Choroid plexus epithelial cell (primary cell): Measurements from ENCODE around the gene SND1.

ENCODE experiments used
- DNase-seq: peaks from one replicate; pipeline ENCODE4 v3.0.0-alpha.2; 2010; ENCODE audit warnings: low read depth
- H3K4me3 ChIP-seq: 2 replicates; pipeline ENCODE4 v1.5.1; 2011; ENCODE audit warnings: low read depth, mild to moderate bottlenecking, control low read depth, low read length, moderate library complexity
- CTCF ChIP-seq: conservative IDR thresholded peaks from 2 replicates; pipeline ENCODE4 v1.5.1; 2011; ENCODE audit warnings: low read depth, mild to moderate bottlenecking, control low read depth, inconsistent platforms, low read length, moderate library complexity

The SND1 gene

DNA sequence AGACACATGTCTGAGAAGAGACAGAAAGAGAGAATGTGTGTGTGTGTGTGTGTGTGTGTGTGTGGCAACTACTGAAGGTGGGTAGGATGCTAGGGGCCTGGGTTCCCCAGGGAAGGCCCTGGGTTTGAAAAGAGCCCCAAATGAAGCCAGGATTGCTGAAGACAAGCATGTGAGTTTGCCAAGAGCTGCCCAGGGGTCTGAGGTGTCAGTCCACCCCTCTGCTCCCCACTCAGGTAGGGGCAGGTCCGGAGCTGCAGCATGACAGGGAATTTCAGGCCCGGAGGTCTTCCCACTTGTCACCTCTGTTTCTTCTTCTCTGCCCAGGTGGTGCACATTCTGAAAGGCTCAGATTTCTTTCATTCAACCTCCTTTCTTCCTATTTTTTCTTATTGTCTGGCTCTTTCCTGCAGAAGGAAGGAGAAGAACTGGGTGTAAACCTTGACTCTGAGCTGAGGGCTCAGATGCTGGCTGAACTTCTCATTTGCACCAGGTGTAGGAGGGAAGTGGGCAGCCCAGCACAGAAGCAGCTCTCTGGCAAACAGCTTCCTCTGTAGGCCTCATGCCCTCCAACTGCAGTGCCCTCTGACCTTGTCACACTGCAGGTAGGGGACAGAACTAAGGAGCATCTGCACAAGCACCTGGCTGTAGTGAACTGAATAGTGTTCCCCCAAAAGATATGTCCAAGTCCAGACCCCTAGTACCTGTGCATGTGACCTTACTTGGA lies 458.8 kb downstream of the SND1 start:
- H3K4me3 ChIP-seq, result no peak overlapping the region
- DNase-seq, result no peak
- no peak for TF ChIP-seq CTCF

DNA sequence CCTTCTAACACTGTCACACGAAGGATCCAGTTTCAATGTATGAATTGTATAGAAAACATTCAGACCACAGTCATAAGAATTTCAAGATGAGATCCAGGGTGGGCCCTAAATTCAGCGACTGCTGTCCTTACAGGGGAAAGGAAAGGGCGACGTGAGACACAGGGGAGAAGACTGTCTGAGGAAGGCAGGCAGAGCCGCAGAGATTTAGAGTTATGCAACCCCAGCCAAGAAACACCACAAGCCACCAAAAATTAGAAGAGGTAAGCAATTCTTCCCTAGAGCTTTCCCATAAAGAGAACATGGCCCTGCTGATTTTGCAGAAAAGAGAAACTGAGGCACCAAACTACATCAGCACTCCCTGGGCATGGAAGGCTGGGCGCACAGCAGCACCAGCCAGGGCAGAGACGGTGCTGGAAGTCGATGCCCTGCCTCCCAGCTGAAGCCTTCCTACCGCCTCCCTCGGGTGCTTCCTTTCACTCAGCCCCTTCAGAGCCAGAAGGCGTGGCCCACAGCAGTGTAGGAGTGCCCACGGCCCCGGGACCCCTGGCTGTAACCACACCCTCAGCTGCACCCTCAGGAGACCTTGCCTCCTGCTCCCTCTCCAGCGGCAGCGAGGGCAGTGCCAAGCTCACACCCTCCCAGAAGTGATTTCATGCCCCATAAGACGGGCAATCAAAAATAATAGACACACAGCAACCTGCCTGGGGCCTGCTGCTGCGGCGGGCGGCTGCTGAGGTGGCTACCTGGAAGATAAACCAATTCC lies 460.2 kb downstream of the SND1 start:
- no peak overlapping the region for H3K4me3 ChIP-seq
- DNase-seq, result no peak
- TF ChIP-seq CTCF, result no peak

- no peak overlapping the region for H3K4me3 ChIP-seq
- TF ChIP-seq CTCF, result no peak
- no peak for DNase-seq
These were observed 460.8 kb downstream of the SND1 start for GRCh38 chr7:128112781-128113221.

DNA sequence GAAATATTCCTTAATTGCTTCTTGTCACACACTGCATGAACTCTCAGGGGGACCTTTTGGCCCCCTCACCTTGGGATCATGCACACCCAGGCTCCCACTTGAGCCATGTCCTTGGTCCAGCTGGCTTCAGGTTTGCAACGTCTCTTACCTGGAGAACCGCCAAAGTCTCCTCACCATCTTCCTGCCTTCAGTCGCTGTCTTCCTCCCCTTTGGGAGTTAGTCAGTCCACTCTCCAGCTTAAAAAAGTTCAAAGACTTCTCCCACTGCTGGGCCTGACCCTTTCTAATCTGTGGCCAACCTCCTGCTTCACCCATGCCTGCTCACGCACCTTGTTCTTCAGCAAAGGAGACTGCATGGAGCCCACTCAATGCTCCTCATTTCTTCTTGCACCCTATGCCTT lies 461.8 kb downstream of the SND1 start:
- no peak for DNase-seq
- TF ChIP-seq CTCF, result no peak
- no peak overlapping the region for H3K4me3 ChIP-seq

GRCh38 chr7:128114806-128115205 lies 462.8 kb downstream of the SND1 start:
- no peak overlapping the region for H3K4me3 ChIP-seq
- DNase-seq, result no peak
- TF ChIP-seq CTCF, result no peak

DNA sequence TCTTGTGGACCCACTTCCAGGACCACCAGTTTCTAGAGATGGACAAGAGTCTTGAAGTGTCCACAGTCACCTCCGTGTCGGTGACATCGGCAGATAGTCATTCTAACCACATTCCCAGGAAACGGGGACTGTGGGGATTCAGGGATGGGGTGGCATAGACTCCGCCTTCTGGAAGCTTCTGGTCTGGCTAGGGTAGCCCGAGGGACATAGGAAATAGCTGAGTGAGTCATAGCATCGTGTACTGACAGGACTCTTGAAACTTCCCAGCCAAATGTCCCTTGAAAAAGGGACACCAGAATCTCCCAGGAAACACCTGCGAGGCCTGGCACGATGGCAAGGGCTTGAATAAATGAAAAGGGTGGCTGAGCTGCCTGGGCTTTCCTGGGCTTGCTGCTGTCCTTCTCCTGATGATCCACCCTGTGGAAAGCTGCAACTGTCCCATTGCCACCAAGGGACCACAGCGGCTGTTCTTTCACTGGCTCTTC lies 463.4 kb downstream of the SND1 start:
- TF ChIP-seq CTCF, result no peak
- no peak for DNase-seq
- no peak overlapping the region for H3K4me3 ChIP-seq
